Astrocyte of the spinal cord (primary cell): ENCODE results near the gene RAB27B.
A peak's percentile ranks its signal among the peaks of the same experiment; 100 is the strongest.

Source experiments
- DNase-seq: peaks from one replicate; pipeline ENCODE4 v3.0.0; 2011; ENCODE audit warnings: low read depth, low spot score
- H3K4me3 ChIP-seq: 2 replicates; pipeline ENCODE4 v1.5.1; 2011; ENCODE audit warnings: low read depth, mild to moderate bottlenecking, low read length, moderate library complexity
- CTCF ChIP-seq: IDR thresholded peaks from 2 replicates; pipeline ENCODE4 v1.5.1; 2012; ENCODE audit warnings: low read depth, mild to moderate bottlenecking, low read length, inconsistent platforms
- in situ Hi-C: cut with HindIII; loops from 2 replicates; pipeline ENCODE4 v1.10.0; 2017; ENCODE audit warnings: low sequenced_read_pairs

Gene RAB27B

GRCh38 chr18:54825601-54826344 is 2.5 kb upstream of the RAB27B start:
- no peak for TF ChIP-seq CTCF
- DNase-seq: no peak
- no peak overlapping the region for H3K4me3 ChIP-seq
- in situ Hi-C loops: no loop called here

GRCh38 chr18:54828986-54829385 is 709 bp downstream of the RAB27B start:
- H3K4me3 ChIP-seq: peak overlapping the region; percentile 60
- DNase-seq: no peak
- in situ Hi-C loops: no loop called here
- TF ChIP-seq CTCF: no peak

GRCh38 chr18:54829856-54830255 is 1.6 kb downstream of the RAB27B start:
- in situ Hi-C loops: no loop called here

GRCh38 chr18:54830260-54830659 is 2.0 kb downstream of the RAB27B start:
- no peak overlapping the region for H3K4me3 ChIP-seq
- in situ Hi-C loops: no loop called here
- DNase-seq: no peak
- no peak for TF ChIP-seq CTCF

More at GRCh38 chr18:54829856-54830255, 1.6 kb downstream of the RAB27B start:
- no peak for TF ChIP-seq CTCF
- no peak for DNase-seq
- no peak overlapping the region for H3K4me3 ChIP-seq

- no peak for TF ChIP-seq CTCF
- in situ Hi-C loops: no loop called here
- H3K4me3 ChIP-seq: no peak overlapping the region
Measured at GRCh38 chr18:54830866-54831265, 2.6 kb downstream of the RAB27B start.

GRCh38 chr18:54835944-54836343 is 7.7 kb downstream of the RAB27B start:
- DNase-seq: no peak
- H3K4me3 ChIP-seq: no peak overlapping the region
- in situ Hi-C loops: no loop called here
- no peak for TF ChIP-seq CTCF

More at GRCh38 chr18:54830866-54831265, 2.6 kb downstream of the RAB27B start:
- DNase-seq: no peak
